ENCODE data around the gene COX7C. TPM values are rescaled to one million over a fixed set of nuclear protein-coding genes. Genes with fewer than 3 reads are reported as not detected.

The COX7C gene
- total and polyA plus RNA-seq, 2 donors, result 711 to 1,254 TPM

- no peak for DNase-seq (ENCODE audit: low read depth in 6 of 9, low spot score in 9 of 9)
- Histone ChIP-seq H3K27me3 (ENCODE audit: control insufficient read depth in 2 of 2, insufficient read depth in 1 of 2, low read length in 1 of 2) (no peaks in the 10 kb centered on the region), H3K36me3 (ENCODE audit: control insufficient read depth in 2 of 2, insufficient read depth in 2 of 2, low read length in 1 of 2) (no peaks in the 10 kb centered on the region), H3K27ac (ENCODE audit: low read depth in 1 of 2, low read length in 1 of 2) (no peak overlapping the region), H3K4me1 (ENCODE audit: control insufficient read depth in 2 of 2, insufficient read depth in 2 of 2, low read length in 2 of 2) (no peaks in the 10 kb centered on the region), H3K4me3 (ENCODE audit: low read length in 2 of 2) (no peak overlapping the region), H3K9me3 (ENCODE audit: control insufficient read depth in 2 of 2, insufficient read depth in 1 of 2, low read length in 1 of 2) (no peaks in the 10 kb centered on the region)
Measured at GRCh38 chr5:86596476-86596875, 21.3 kb upstream of the COX7C start.

GRCh38 chr5:86605881-86606280, 11.9 kb upstream of the COX7C start:
- Histone ChIP-seq H3K4me1 (ENCODE audit: control insufficient read depth in 2 of 2, insufficient read depth in 2 of 2, low read length in 2 of 2) (no peaks in the 10 kb centered on the region), H3K36me3 (ENCODE audit: control insufficient read depth in 2 of 2, insufficient read depth in 2 of 2, low read length in 1 of 2) (no peaks in the 10 kb centered on the region), H3K27ac (ENCODE audit: low read depth in 1 of 2, low read length in 1 of 2) (no peak overlapping the region), H3K27me3 (ENCODE audit: control insufficient read depth in 2 of 2, insufficient read depth in 1 of 2, low read length in 1 of 2) (no peaks in the 10 kb centered on the region), H3K4me3 (ENCODE audit: low read length in 2 of 2) (no peak overlapping the region), H3K9me3 (ENCODE audit: control insufficient read depth in 2 of 2, insufficient read depth in 1 of 2, low read length in 1 of 2) (no peaks in the 10 kb centered on the region)
- no peak for DNase-seq (ENCODE audit: low read depth in 6 of 9, low spot score in 9 of 9)
- WGBS, result 99% methylated on average over 3 of the region's 3 CpGs

GRCh38 chr5:86613455-86613854, 4.3 kb upstream of the COX7C start:
- Histone ChIP-seq H3K27ac (ENCODE audit: low read depth in 1 of 2, low read length in 1 of 2) (no peak overlapping the region), H3K9me3 (ENCODE audit: control insufficient read depth in 2 of 2, insufficient read depth in 1 of 2, low read length in 1 of 2) (no peaks in the 10 kb centered on the region), H3K4me1 (ENCODE audit: control insufficient read depth in 2 of 2, insufficient read depth in 2 of 2, low read length in 2 of 2) (peaks cover 0 to 1% of the 10 kb centered on the region in 2 donors), H3K4me3 (ENCODE audit: low read length in 2 of 2) (no peak overlapping the region), H3K36me3 (ENCODE audit: control insufficient read depth in 2 of 2, insufficient read depth in 2 of 2, low read length in 1 of 2) (no peaks in the 10 kb centered on the region), H3K27me3 (ENCODE audit: control insufficient read depth in 2 of 2, insufficient read depth in 1 of 2, low read length in 1 of 2) (no peaks in the 10 kb centered on the region)
- DNase-seq (ENCODE audit: low read depth in 6 of 9, low spot score in 9 of 9), result no peak
- WGBS, result 89% methylated on average over 2 of the region's 2 CpGs

GRCh38 chr5:86617309-86617755, 409 bp upstream of the COX7C start:
- whole genome bisulfite sequencing, result 77% methylated on average over 6 of the region's 6 CpGs
- H3K36me3 ChIP-seq (ENCODE audit: control insufficient read depth in 2 of 2, insufficient read depth in 2 of 2, low read length in 1 of 2), result peaks cover 4 to 26% of the 10 kb centered on the region in 2 donors
- no peaks in the 10 kb centered on the region for H3K27me3 ChIP-seq (ENCODE audit: control insufficient read depth in 2 of 2, insufficient read depth in 1 of 2, low read length in 1 of 2)
- H3K4me3 ChIP-seq (ENCODE audit: low read length in 2 of 2), result peak overlapping the region in 1 of 2 donors; percentile 87
- H3K9me3 ChIP-seq (ENCODE audit: control insufficient read depth in 2 of 2, insufficient read depth in 1 of 2, low read length in 1 of 2), result no peaks in the 10 kb centered on the region
- no peak for DNase-seq (ENCODE audit: low read depth in 6 of 9, low spot score in 9 of 9)
- peaks cover 4 to 6% of the 10 kb centered on the region in 2 donors for H3K4me1 ChIP-seq (ENCODE audit: control insufficient read depth in 2 of 2, insufficient read depth in 2 of 2, low read length in 2 of 2)
- no peak overlapping the region for H3K27ac ChIP-seq (ENCODE audit: low read depth in 1 of 2, low read length in 1 of 2)

- 95% methylated on average over 4 of the region's 4 CpGs for WGBS
Measured at GRCh38 chr5:86623785-86624483, 6.2 kb downstream of the COX7C start.

GRCh38 chr5:86625148-86625547, 7.4 kb downstream of the COX7C start:
- H3K27ac ChIP-seq (ENCODE audit: low read depth in 1 of 2, low read length in 1 of 2), result no peak overlapping the region
- no peak overlapping the region for H3K4me3 ChIP-seq (ENCODE audit: low read length in 2 of 2)
- DNase-seq (ENCODE audit: low read depth in 6 of 9, low spot score in 9 of 9), result no peak
- H3K4me1 ChIP-seq (ENCODE audit: control insufficient read depth in 2 of 2, insufficient read depth in 2 of 2, low read length in 2 of 2), result no peaks in the 10 kb centered on the region
- H3K27me3 ChIP-seq (ENCODE audit: control insufficient read depth in 2 of 2, insufficient read depth in 1 of 2, low read length in 1 of 2), result no peaks in the 10 kb centered on the region
- no peaks in the 10 kb centered on the region for H3K9me3 ChIP-seq (ENCODE audit: control insufficient read depth in 2 of 2, insufficient read depth in 1 of 2, low read length in 1 of 2)
- 94% methylated on average over 2 of the region's 2 CpGs for WGBS
- H3K36me3 ChIP-seq (ENCODE audit: control insufficient read depth in 2 of 2, insufficient read depth in 2 of 2, low read length in 1 of 2), result peaks cover 4 to 18% of the 10 kb centered on the region in 2 donors

More at GRCh38 chr5:86623785-86624483, 6.2 kb downstream of the COX7C start:
- no peaks in the 10 kb centered on the region for H3K9me3 ChIP-seq (ENCODE audit: control insufficient read depth in 2 of 2, insufficient read depth in 1 of 2, low read length in 1 of 2)
- no peak overlapping the region for H3K27ac ChIP-seq (ENCODE audit: low read depth in 1 of 2, low read length in 1 of 2)
- H3K4me1 ChIP-seq (ENCODE audit: control insufficient read depth in 2 of 2, insufficient read depth in 2 of 2, low read length in 2 of 2), result peaks cover under 1% of the 10 kb centered on the region in 2 donors
- peaks cover 4 to 27% of the 10 kb centered on the region in 2 donors for H3K36me3 ChIP-seq (ENCODE audit: control insufficient read depth in 2 of 2, insufficient read depth in 2 of 2, low read length in 1 of 2)
- no peak for DNase-seq (ENCODE audit: low read depth in 6 of 9, low spot score in 9 of 9)
- H3K27me3 ChIP-seq (ENCODE audit: control insufficient read depth in 2 of 2, insufficient read depth in 1 of 2, low read length in 1 of 2), result no peaks in the 10 kb centered on the region
- no peak overlapping the region for H3K4me3 ChIP-seq (ENCODE audit: low read length in 2 of 2)

- no peak overlapping the region for H3K4me3 ChIP-seq (ENCODE audit: low read length in 2 of 2)
- H3K36me3 ChIP-seq (ENCODE audit: control insufficient read depth in 2 of 2, insufficient read depth in 2 of 2, low read length in 1 of 2), result peaks cover 4 to 13% of the 10 kb centered on the region in 2 donors
- no peaks in the 10 kb centered on the region for H3K9me3 ChIP-seq (ENCODE audit: control insufficient read depth in 2 of 2, insufficient read depth in 1 of 2, low read length in 1 of 2)
- H3K27ac ChIP-seq (ENCODE audit: low read depth in 1 of 2, low read length in 1 of 2), result no peak overlapping the region
- H3K27me3 ChIP-seq (ENCODE audit: control insufficient read depth in 2 of 2, insufficient read depth in 1 of 2, low read length in 1 of 2), result no peaks in the 10 kb centered on the region
- H3K4me1 ChIP-seq (ENCODE audit: control insufficient read depth in 2 of 2, insufficient read depth in 2 of 2, low read length in 2 of 2), result no peaks in the 10 kb centered on the region
- no peak for DNase-seq (ENCODE audit: low read depth in 6 of 9, low spot score in 9 of 9)
Measured at GRCh38 chr5:86626149-86626548, 8.4 kb downstream of the COX7C start.

GRCh38 chr5:86631165-86631564, 13.4 kb downstream of the COX7C start:
- no peak for DNase-seq (ENCODE audit: low read depth in 6 of 9, low spot score in 9 of 9)
- Histone ChIP-seq H3K36me3 (ENCODE audit: control insufficient read depth in 2 of 2, insufficient read depth in 2 of 2, low read length in 1 of 2) (no peaks in the 10 kb centered on the region), H3K4me3 (ENCODE audit: low read length in 2 of 2) (no peak overlapping the region), H3K27me3 (ENCODE audit: control insufficient read depth in 2 of 2, insufficient read depth in 1 of 2, low read length in 1 of 2) (no peaks in the 10 kb centered on the region), H3K9me3 (ENCODE audit: control insufficient read depth in 2 of 2, insufficient read depth in 1 of 2, low read length in 1 of 2) (no peaks in the 10 kb centered on the region), H3K4me1 (ENCODE audit: control insufficient read depth in 2 of 2, insufficient read depth in 2 of 2, low read length in 2 of 2) (no peaks in the 10 kb centered on the region), H3K27ac (ENCODE audit: low read depth in 1 of 2, low read length in 1 of 2) (no peak overlapping the region)
- 97% methylated on average over 2 of the region's 2 CpGs for WGBS

GRCh38 chr5:86640998-86641397, 23.3 kb downstream of the COX7C start:
- 43% methylated on average over 2 of the region's 2 CpGs for WGBS
- H3K27me3 ChIP-seq (ENCODE audit: control insufficient read depth in 2 of 2, insufficient read depth in 1 of 2, low read length in 1 of 2), result no peaks in the 10 kb centered on the region
- H3K27ac ChIP-seq (ENCODE audit: low read depth in 1 of 2, low read length in 1 of 2), result no peak overlapping the region
- no peaks in the 10 kb centered on the region for H3K4me1 ChIP-seq (ENCODE audit: control insufficient read depth in 2 of 2, insufficient read depth in 2 of 2, low read length in 2 of 2)
- no peak for DNase-seq (ENCODE audit: low read depth in 6 of 9, low spot score in 9 of 9)
- no peak overlapping the region for H3K4me3 ChIP-seq (ENCODE audit: low read length in 2 of 2)
- H3K36me3 ChIP-seq (ENCODE audit: control insufficient read depth in 2 of 2, insufficient read depth in 2 of 2, low read length in 1 of 2), result no peaks in the 10 kb centered on the region
- no peaks in the 10 kb centered on the region for H3K9me3 ChIP-seq (ENCODE audit: control insufficient read depth in 2 of 2, insufficient read depth in 1 of 2, low read length in 1 of 2)
